Astrocyte (in vitro differentiated cells and primary cell): ENCODE results near the gene TBL2. TPM values are rescaled to one million over a fixed set of nuclear protein-coding genes. Genes with fewer than 3 reads are reported as not detected.
"Not testable (repeated sequence)": the region's sequence is repeated elsewhere in the genome, so short reads cannot be mapped to it uniquely, and the experiment has no call there.

Experiments used
- DNase-seq: peaks from one replicate; pipeline ENCODE4 v3.0.0-alpha.2; 2010; ENCODE audit warnings: low read depth
- FAIRE-seq: peaks from 2 replicates; lab custom pipeline; 2011; peaks lifted over from hg19 to GRCh38; lab: Jason Lieb, UNC
- H2AFZ ChIP-seq: 2 replicates; pipeline ENCODE4 v1.6.0; 2012; ENCODE audit warnings: low read depth, low read length, inconsistent platforms
- H3K27ac ChIP-seq: 2 replicates; pipeline ENCODE4 v1.5.1; 2011; ENCODE audit warnings: low read depth, low read length, inconsistent platforms
- H3K27me3 ChIP-seq: 2 replicates; pipeline ENCODE4 v1.6.0; 2011; ENCODE audit warnings: low read length, inconsistent platforms; ENCODE audit not compliant: insufficient read depth
- H3K36me3 ChIP-seq: 2 replicates; pipeline ENCODE4 v1.5.1; 2011; ENCODE audit warnings: low read length, inconsistent platforms; ENCODE audit not compliant: insufficient read depth
- H3K4me1 ChIP-seq: 2 replicates; pipeline ENCODE4 v1.5.1; 2011; ENCODE audit warnings: low read length, inconsistent platforms; ENCODE audit not compliant: insufficient read depth
- H3K4me2 ChIP-seq: 2 replicates; pipeline ENCODE4 v1.6.0; 2012; ENCODE audit warnings: low read length, inconsistent platforms
- H3K4me3 ChIP-seq: 2 replicates; pipeline ENCODE4 v1.5.1; 2011; ENCODE audit warnings: low read depth, mild to moderate bottlenecking, low read length, inconsistent platforms; ENCODE audit not compliant: insufficient read depth
- H3K79me2 ChIP-seq: 2 replicates; pipeline ENCODE4 v1.6.0; 2012; ENCODE audit warnings: mild to moderate bottlenecking, low read length, inconsistent platforms; ENCODE audit not compliant: insufficient read depth
- H3K9ac ChIP-seq: 2 replicates; pipeline ENCODE4 v1.6.0; 2012; ENCODE audit warnings: mild to moderate bottlenecking, low read length, inconsistent platforms
- H3K9me3 ChIP-seq: 2 replicates; pipeline ENCODE4 v1.5.1; 2012; ENCODE audit warnings: low read depth, mild to moderate bottlenecking, low read length, inconsistent platforms; ENCODE audit not compliant: insufficient read depth
- H4K20me1 ChIP-seq: 2 replicates; pipeline ENCODE4 v1.6.0; 2012; ENCODE audit warnings: low read length, inconsistent platforms; ENCODE audit not compliant: insufficient read depth
- H3K27ac Mint-ChIP-seq: one replicate; pipeline ENCODE4 v1.8.0; 2021; ENCODE audit warnings: mild to moderate bottlenecking, mixed read lengths; ENCODE audit not compliant: unreplicated experiment
- H3K27me3 Mint-ChIP-seq: one replicate; pipeline ENCODE4 v1.8.0; 2021; ENCODE audit warnings: low read depth, mixed read lengths; ENCODE audit not compliant: unreplicated experiment
- H3K36me3 Mint-ChIP-seq: one replicate; pipeline ENCODE4 v1.8.0; 2021; ENCODE audit warnings: low read depth, mixed read lengths; ENCODE audit not compliant: unreplicated experiment
- H3K4me1 Mint-ChIP-seq: one replicate; pipeline ENCODE4 v1.8.0; 2021; ENCODE audit warnings: low read depth, mixed read lengths; ENCODE audit not compliant: unreplicated experiment
- H3K4me3 Mint-ChIP-seq: one replicate; pipeline ENCODE4 v1.8.0; 2021; ENCODE audit warnings: mild to moderate bottlenecking, moderate library complexity, mixed read lengths; ENCODE audit not compliant: unreplicated experiment
- H3K9me3 Mint-ChIP-seq: one replicate; pipeline ENCODE4 v1.8.0; 2021; ENCODE audit warnings: mild to moderate bottlenecking, mixed read lengths; ENCODE audit not compliant: unreplicated experiment
- CTCF ChIP-seq: IDR thresholded peaks from 2 replicates; pipeline ENCODE4 v1.5.1; 2011; ENCODE audit warnings: low read depth, mild to moderate bottlenecking, inconsistent platforms, low read length, moderate library complexity; ENCODE audit not compliant: insufficient read depth
- EZH2 ChIP-seq: IDR thresholded peaks from 2 replicates; pipeline ENCODE4 v1.6.1; 2012; ENCODE audit warnings: mild to moderate bottlenecking, low read length, inconsistent platforms; ENCODE audit not compliant: insufficient read depth
- total RNA-seq: library from RNA; stranded (reverse); gene quantifications from 2 replicates; pipeline ENCODE4 v1.2.1, GENCODE V29; 2021

Gene TBL2
- total RNA-seq, 1 donor from 2014 or later, result 54.8 TPM

GRCh38 chr7:73622527-73622908 is 44.1 kb upstream of the TBL2 start:
- Histone ChIP-seq H3K4me3 (no peak overlapping the region), H3K36me3 (no peaks in the 10 kb centered on the region), H3K27me3 (peaks cover 41% of the 10 kb centered on the region), H2AFZ (no peak overlapping the region), H4K20me1 (no peaks in the 10 kb centered on the region), H3K9me3 (no peaks in the 10 kb centered on the region), H3K27ac (no peak overlapping the region), H3K4me1 (peaks cover 7% of the 10 kb centered on the region), H3K4me2 (no peak overlapping the region), H3K79me2 (no peaks in the 10 kb centered on the region), H3K9ac (no peak overlapping the region)
- FAIRE-seq (no peak), DNase-seq (no peak)
- Mint-ChIP-seq H3K4me1 (no peaks in the 10 kb centered on the region), H3K27ac (no peak overlapping the region), H3K9me3 (no peaks in the 10 kb centered on the region), H3K27me3 (peaks cover 40% of the 10 kb centered on the region), H3K36me3 (no peaks in the 10 kb centered on the region), H3K4me3 (no peak overlapping the region)
- no peak for TF ChIP-seq EZH2
- no peak for TF ChIP-seq CTCF

GRCh38 chr7:73621168-73622063 is 43.0 kb upstream of the TBL2 start:
- Mint-ChIP-seq H3K36me3 (no peaks in the 10 kb centered on the region), H3K4me1 (no peaks in the 10 kb centered on the region), H3K9me3 (no peaks in the 10 kb centered on the region), H3K27ac (no peak overlapping the region), H3K27me3 (peaks cover 36% of the 10 kb centered on the region), H3K4me3 (no peak overlapping the region)
- DNase-seq (no peak), FAIRE-seq (no peak)
- no peak overlapping the region for H2AFZ ChIP-seq
- H3K9ac ChIP-seq, result no peak overlapping the region
- no peak overlapping the region for H3K27ac ChIP-seq
- no peaks in the 10 kb centered on the region for H3K9me3 ChIP-seq
- peaks cover 34% of the 10 kb centered on the region for H3K27me3 ChIP-seq
- H3K4me1 ChIP-seq, result peaks cover 7% of the 10 kb centered on the region
- no peak overlapping the region for H3K4me3 ChIP-seq
- H3K79me2 ChIP-seq, result no peaks in the 10 kb centered on the region
- H3K4me2 ChIP-seq, result no peak overlapping the region
- no peaks in the 10 kb centered on the region for H4K20me1 ChIP-seq
- no peak for TF ChIP-seq EZH2
- no peak for TF ChIP-seq CTCF
- H3K36me3 ChIP-seq, result no peaks in the 10 kb centered on the region

GRCh38 chr7:73619394-73619793 is 41.0 kb upstream of the TBL2 start:
- H3K27ac ChIP-seq, DNase-seq, H3K4me1 Mint-ChIP-seq, H3K36me3 ChIP-seq, H3K4me2 ChIP-seq, FAIRE-seq, H2AFZ ChIP-seq, H3K36me3 Mint-ChIP-seq, H3K79me2 ChIP-seq, H3K4me3 Mint-ChIP-seq, H3K9me3 ChIP-seq, H3K9me3 Mint-ChIP-seq, H3K4me3 ChIP-seq, H3K27ac Mint-ChIP-seq, H3K9ac ChIP-seq, H4K20me1 ChIP-seq, H3K4me1 ChIP-seq: not testable (repeated sequence)
- peaks cover 31% of the 10 kb centered on the region for H3K27me3 Mint-ChIP-seq
- peaks cover 24% of the 10 kb centered on the region for H3K27me3 ChIP-seq
